Prostate gland (tissue), 2 donors: ENCODE measurements around the gene PTGER3.

ENCODE experiments used
- CTCF ChIP-seq, 4 experiments: fragments of 200-600 bp in 2 of 4; fragments of 450-650 bp in 2 of 4; sonication (generic) in 2 of 4; IDR thresholded peaks; 1 replicate in 3 of 4; 2 replicates in 1 of 4; pipeline ENCODE4 v1.5.1; 2016 to 2019; ENCODE audit warnings: antibody characterized with exemption in 4 of 4, mild to moderate bottlenecking in 2 of 4, moderate library complexity in 2 of 4
- POLR2A ChIP-seq: fragments of 450-650 bp; IDR thresholded peaks from one replicate; pipeline ENCODE4 v1.6.1; 2016; ENCODE audit warnings: antibody characterized with exemption, mild to moderate bottlenecking
- POLR2AphosphoS5 ChIP-seq: sonication (generic); formaldehyde crosslinking; IDR thresholded peaks from one replicate; pipeline ENCODE4 v1.6.1; 2017; ENCODE audit warnings: antibody characterized with exemption

- TF ChIP-seq CTCF (IDR thresholded peaks at IDR 0.05): no peak
- TF ChIP-seq POLR2A: no peak
- no peak for TF ChIP-seq POLR2AphosphoS5
Observed at GRCh38 chr1:70970407-70970806, 77.2 kb downstream of the PTGER3 start.
